ENCODE results near the gene CHAD.

- no peak for TF ChIP-seq CTCF (IDR thresholded peaks at IDR 0.05)
- TF ChIP-seq POLR2A (IDR thresholded peaks at IDR 0.05): no peak
These were observed 29.7 kb downstream of the CHAD start for GRCh38 chr17:50439008-50439407.

Data from lower leg skin (tissue), 3 donors.